Fibroblast of mammary gland (primary cell): ENCODE results near the gene C2CD4A.

Experiments
- DNase-seq: peaks from one replicate; pipeline ENCODE4 v3.0.0-alpha.2; 2010; ENCODE audit warnings: low read depth
- H3K4me3 ChIP-seq: 2 replicates; pipeline ENCODE4 v1.5.1; 2011; ENCODE audit warnings: low read depth, mild to moderate bottlenecking, low read length, moderate library complexity; ENCODE audit not compliant: control insufficient read depth
- TF ChIP-seq, protein P1 (sequence below): conservative IDR thresholded peaks from 2 replicates; pipeline ENCODE4 v1.5.1; 2011; ENCODE audit warnings: low read depth, low read length, inconsistent platforms; ENCODE audit not compliant: control insufficient read depth, insufficient read depth

C2CD4A gene

GRCh38 chr15:62085740-62086139 lies 19.0 kb downstream of the C2CD4A start:
- DNase-seq, result peak; percentile 17
- TF ChIP-seq, protein P1, sequence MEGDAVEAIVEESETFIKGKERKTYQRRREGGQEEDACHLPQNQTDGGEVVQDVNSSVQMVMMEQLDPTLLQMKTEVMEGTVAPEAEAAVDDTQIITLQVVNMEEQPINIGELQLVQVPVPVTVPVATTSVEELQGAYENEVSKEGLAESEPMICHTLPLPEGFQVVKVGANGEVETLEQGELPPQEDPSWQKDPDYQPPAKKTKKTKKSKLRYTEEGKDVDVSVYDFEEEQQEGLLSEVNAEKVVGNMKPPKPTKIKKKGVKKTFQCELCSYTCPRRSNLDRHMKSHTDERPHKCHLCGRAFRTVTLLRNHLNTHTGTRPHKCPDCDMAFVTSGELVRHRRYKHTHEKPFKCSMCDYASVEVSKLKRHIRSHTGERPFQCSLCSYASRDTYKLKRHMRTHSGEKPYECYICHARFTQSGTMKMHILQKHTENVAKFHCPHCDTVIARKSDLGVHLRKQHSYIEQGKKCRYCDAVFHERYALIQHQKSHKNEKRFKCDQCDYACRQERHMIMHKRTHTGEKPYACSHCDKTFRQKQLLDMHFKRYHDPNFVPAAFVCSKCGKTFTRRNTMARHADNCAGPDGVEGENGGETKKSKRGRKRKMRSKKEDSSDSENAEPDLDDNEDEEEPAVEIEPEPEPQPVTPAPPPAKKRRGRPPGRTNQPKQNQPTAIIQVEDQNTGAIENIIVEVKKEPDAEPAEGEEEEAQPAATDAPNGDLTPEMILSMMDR, result no peak
- H3K4me3 ChIP-seq, result no peak overlapping the region

- H3K4me3 ChIP-seq, result no peak overlapping the region
- peak; percentile 67 for DNase-seq
- TF ChIP-seq, protein P1, result no peak
These were observed 21.0 kb downstream of the C2CD4A start for GRCh38 chr15:62087671-62088352.

DNA sequence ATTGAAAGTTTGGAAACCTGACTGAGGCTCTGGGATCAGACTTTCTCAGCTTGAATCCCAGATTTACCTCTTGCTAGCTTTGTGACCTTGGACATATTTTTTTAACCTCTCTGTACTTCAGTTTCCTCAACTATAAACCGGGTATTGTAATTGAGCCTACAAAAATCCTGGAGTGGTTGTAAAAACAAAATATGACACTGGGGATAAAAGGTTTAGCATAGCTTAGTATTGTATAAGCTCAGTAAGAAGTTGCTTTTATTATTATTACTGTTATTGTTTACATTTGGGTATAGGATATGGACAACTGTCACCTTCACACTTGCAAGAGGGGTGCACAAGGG lies 21.5 kb downstream of the C2CD4A start:
- no peak for DNase-seq
- no peak overlapping the region for H3K4me3 ChIP-seq
- TF ChIP-seq, protein P1, result no peak

DNA sequence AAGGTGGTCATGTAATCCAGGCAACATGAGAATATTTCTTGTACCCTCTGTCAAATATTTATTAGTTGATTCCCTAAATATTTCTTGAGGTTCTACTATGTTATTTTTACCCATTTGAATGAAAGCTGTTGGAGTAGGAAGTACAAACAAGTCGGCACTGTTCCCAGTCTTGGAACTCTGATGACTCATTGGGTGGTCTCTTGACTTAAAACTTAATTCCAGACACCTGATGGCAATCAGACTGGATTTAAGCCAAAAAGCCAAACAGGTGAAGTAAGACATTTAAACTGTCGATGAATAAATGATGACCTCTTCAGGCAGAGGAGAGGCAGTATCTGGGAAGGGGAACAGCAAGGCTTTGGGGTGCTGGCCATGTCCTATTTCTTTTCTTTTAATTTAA lies 22.8 kb downstream of the C2CD4A start:
- TF ChIP-seq, protein P1, result no peak
- no peak for DNase-seq

DNA sequence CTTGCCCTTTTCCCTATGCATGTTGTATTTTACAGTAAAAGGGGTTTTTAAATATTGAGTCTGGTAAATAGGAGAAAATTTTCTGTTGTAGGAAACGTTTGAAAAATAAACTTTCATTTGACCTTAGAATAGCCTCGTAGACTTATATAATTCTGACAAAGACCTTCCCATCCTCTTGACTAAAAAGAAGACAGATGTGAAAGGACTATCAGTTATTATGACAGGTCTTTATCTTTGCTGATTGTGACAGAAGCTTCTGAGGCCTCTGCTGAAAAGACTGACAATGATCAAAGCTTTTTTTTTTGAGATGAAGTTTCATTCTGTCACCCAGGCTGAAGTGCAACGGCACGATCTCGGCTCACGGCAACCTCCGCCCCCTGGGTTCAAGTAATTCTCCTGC lies 24.2 kb downstream of the C2CD4A start:
- no peak overlapping the region for H3K4me3 ChIP-seq
- no peak for DNase-seq
- TF ChIP-seq, protein P1, result no peak

More for the DNA sequence above, 22.8 kb downstream of the C2CD4A start:
- H3K4me3 ChIP-seq, result no peak overlapping the region

- TF ChIP-seq, protein P1, result no peak
- H3K4me3 ChIP-seq, result no peak overlapping the region
- no peak for DNase-seq
These were observed 27.0 kb downstream of the C2CD4A start for GRCh38 chr15:62093809-62094208.

GRCh38 chr15:62094388-62094787 lies 27.6 kb downstream of the C2CD4A start:
- TF ChIP-seq, protein P1, result no peak
- no peak overlapping the region for H3K4me3 ChIP-seq
- DNase-seq, result no peak
